Stimulated activated CD4-positive, alpha-beta T cell treated with anti-CD3 and anti-CD28 coated beads, Interleukin-4, amount 100 ng/mL, for 4 hours (primary cell): Measurements from ENCODE around the gene ASB1.

Experiments used
- DNase-seq, 2 experiments: peaks; one replicate each; pipeline ENCODE4 v3.0.0-alpha.2; 2020

The ASB1 gene

GRCh38 chr2:238498188-238498587 lies 71.5 kb downstream of the ASB1 start:
- no peak for DNase-seq

GRCh38 chr2:238498691-238499295 lies 72.1 kb downstream of the ASB1 start:
- no peak for DNase-seq

DNA sequence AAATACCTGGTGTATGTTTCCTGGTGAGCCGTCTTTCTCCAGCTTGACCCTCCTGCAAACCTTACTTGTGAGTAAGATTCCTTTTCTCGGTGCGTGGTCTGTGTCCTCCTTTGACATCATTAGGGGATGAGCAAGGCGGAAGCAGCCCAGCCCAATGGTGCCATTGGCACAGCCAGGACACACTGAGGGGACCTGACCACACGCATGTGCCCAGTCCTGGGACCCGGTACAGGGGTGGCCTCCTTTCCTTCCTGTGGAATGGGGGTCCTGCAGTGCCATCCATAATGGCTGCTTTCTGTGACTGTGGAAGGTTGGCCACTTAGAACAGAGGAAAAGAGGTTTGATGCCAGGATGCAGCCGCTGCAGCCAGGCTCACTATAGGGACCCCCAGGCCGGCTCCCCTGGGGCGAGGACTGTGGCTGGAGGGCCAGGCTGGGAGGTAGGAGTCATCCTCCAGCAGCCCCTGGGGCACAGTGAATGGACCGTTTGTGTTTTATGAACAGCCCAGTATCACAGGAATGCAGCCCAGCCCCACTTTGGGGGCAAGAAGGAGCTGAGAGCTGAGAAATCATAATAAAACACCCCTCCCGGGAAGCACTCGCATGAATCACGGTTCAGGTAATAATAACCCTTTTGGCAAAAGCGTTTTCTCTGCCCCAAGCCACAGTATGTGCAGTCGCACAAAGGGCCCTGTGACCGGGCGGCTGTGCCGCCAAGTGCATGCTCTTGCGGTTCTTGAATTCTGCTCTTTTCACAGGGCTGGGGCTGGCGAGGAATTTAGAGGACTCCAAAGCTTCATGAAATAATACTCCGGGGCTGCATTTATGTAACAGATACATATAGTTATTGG lies 73.2 kb downstream of the ASB1 start:
- no peak for DNase-seq

- DNase-seq = no peak
Observed at GRCh38 chr2:238501311-238501710, 74.6 kb downstream of the ASB1 start.
